Effector memory CD8-positive, alpha-beta T cell (primary cell): ENCODE measurements around the gene CHRM2.

ENCODE experiments used
- ATAC-seq: fragments of 150-1000 bp; cut with Tn5 transposase; replicated peaks from 2 replicates; pipeline ENCODE4 v1.10.0; 2021; ENCODE audit warnings: mild to moderate bottlenecking, moderate library complexity
- DNase-seq, 3 experiments: peaks; one replicate each; pipeline ENCODE4 v3.0.0; 2021
- H3K27ac Mint-ChIP-seq, 2 donors: one replicate each; pipeline ENCODE4 v1.8.0; 2022; ENCODE audit warnings: mild to moderate bottlenecking in 2 of 2, mixed read lengths in 2 of 2, moderate library complexity in 2 of 2
- H3K27me3 Mint-ChIP-seq, 2 donors: one replicate each; pipeline ENCODE4 v1.8.0; 2022; ENCODE audit warnings: mixed read lengths in 2 of 2
- H3K36me3 Mint-ChIP-seq: one replicate; pipeline ENCODE4 v1.8.0; 2022; ENCODE audit warnings: mild to moderate bottlenecking, moderate library complexity, mixed read lengths; ENCODE audit not compliant: insufficient read depth
- H3K4me1 Mint-ChIP-seq, 2 donors: one replicate each; pipeline ENCODE4 v1.8.0; 2022; ENCODE audit warnings: low read depth in 2 of 2, mixed read lengths in 2 of 2
- H3K4me3 Mint-ChIP-seq, 2 donors: one replicate each; pipeline ENCODE4 v1.8.0; 2022; ENCODE audit warnings: mild to moderate bottlenecking in 2 of 2, mixed read lengths in 2 of 2, moderate library complexity in 2 of 2
- H3K9me3 Mint-ChIP-seq, 2 donors: one replicate each; pipeline ENCODE4 v1.8.0; 2022; ENCODE audit warnings: mixed read lengths in 2 of 2

CHRM2 gene

DNA sequence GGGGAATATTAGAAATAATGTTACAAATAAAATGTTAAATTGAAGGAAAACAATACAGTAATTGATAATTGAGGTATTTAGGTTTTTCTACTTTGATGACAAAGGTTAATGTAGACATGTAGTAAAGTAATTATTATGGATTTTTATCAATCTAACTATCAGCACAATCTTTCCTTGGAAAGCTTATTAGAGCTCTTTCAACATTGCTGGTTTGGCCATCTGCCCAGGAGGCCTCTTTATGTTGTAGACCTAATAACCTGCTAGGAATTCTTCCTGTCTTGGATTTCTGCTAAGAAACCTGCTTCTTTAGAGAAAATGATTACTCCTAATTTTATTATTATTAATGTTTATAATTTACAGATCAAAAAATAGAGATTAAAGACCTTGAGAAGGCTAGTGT is 78.9 kb downstream of the CHRM2 start:
- Mint-ChIP-seq H3K4me3 (no peak overlapping the region), H3K27me3 (no peaks in the 10 kb centered on the region), H3K9me3 (peaks cover 18 to 25% of the 10 kb centered on the region in 2 donors), H3K4me1 (no peaks in the 10 kb centered on the region), H3K27ac (no peak overlapping the region), H3K36me3 (no peaks in the 10 kb centered on the region)
- no peak for ATAC-seq
- no peak for DNase-seq

- Mint-ChIP-seq H3K27me3 (no peaks in the 10 kb centered on the region), H3K4me1 (no peaks in the 10 kb centered on the region), H3K36me3 (no peaks in the 10 kb centered on the region), H3K9me3 (peaks cover 11 to 13% of the 10 kb centered on the region in 2 donors), H3K4me3 (no peak overlapping the region), H3K27ac (no peak overlapping the region)
- no peak for ATAC-seq
- no peak for DNase-seq
Measured at GRCh38 chr7:136950331-136950730, 81.9 kb downstream of the CHRM2 start.

DNA sequence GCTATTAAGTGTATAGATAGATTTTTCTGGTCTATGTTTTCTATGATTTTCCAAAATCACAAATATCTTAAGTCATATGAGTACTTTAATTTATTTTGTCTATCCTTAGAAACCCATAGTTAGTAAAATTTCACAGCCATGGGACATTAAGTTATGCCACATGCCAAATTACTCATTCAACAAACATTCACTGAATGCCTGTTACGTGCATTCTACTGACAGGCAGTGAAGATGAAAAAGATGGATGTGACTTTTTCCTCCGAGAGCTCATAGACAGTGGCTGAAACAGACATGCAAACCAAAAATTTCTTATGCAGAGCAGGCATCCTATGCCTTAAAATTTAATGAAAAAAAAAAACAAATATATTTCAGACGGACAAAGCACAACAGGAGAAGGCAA is 84.9 kb downstream of the CHRM2 start:
- Mint-ChIP-seq H3K4me1 (no peaks in the 10 kb centered on the region), H3K27me3 (no peaks in the 10 kb centered on the region), H3K27ac (no peak overlapping the region), H3K36me3 (no peaks in the 10 kb centered on the region), H3K9me3 (peaks cover 4 to 11% of the 10 kb centered on the region in 2 donors), H3K4me3 (no peak overlapping the region)
- no peak for DNase-seq
- ATAC-seq, result no peak

DNA sequence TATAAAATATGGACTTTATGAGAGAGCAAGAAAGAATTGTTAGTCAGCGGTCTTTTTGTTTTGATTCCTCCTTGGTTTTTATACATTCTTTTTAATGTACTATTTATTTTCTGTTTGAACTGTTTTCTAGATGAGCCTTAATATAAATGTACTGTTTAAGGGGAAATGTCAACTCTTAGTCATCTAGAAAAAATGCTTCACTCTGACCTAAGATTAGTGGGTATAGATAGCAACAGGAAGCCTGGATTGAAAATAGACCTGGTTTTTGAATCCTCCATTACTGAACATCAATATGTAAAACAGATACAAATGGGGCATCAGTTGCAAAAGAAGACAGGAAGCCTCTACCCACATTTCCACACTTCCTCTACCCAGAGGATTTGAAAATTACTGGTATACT is 87.8 kb downstream of the CHRM2 start:
- Mint-ChIP-seq H3K9me3 (peaks cover 6 to 9% of the 10 kb centered on the region in 2 donors), H3K36me3 (no peaks in the 10 kb centered on the region), H3K27me3 (no peaks in the 10 kb centered on the region), H3K4me3 (no peak overlapping the region), H3K27ac (no peak overlapping the region), H3K4me1 (no peaks in the 10 kb centered on the region)
- ATAC-seq, result no peak
- DNase-seq, result no peak

GRCh38 chr7:136956671-136957070 is 88.2 kb downstream of the CHRM2 start:
- H3K4me3 Mint-ChIP-seq, result no peak overlapping the region
- no peaks in the 10 kb centered on the region for H3K4me1 Mint-ChIP-seq
- no peak for DNase-seq
- no peak for ATAC-seq
- H3K27ac Mint-ChIP-seq, result no peak overlapping the region
- H3K27me3 Mint-ChIP-seq, result no peaks in the 10 kb centered on the region
- H3K9me3 Mint-ChIP-seq, result peaks cover 7 to 13% of the 10 kb centered on the region in 2 donors
- no peaks in the 10 kb centered on the region for H3K36me3 Mint-ChIP-seq

DNA sequence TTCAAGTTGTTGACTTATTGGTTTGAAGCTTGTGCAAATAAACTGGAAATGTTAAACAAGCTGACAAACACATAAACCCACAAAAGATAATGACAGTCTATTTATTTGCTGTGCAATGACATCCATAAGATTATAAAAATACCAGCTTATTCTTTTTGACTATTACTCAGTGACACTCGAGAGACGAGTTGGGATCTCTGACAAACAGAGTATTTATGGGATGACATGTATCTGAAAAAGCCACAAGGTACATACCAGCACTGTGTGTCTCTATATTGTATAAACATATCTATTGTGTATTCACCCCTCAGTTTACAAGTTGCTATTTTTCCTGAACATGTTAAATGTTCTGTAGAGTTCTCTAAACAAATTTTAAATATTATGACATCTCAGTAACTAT is 88.9 kb downstream of the CHRM2 start:
- Mint-ChIP-seq H3K9me3 (peaks cover 8 to 16% of the 10 kb centered on the region in 2 donors), H3K4me1 (no peaks in the 10 kb centered on the region), H3K4me3 (no peak overlapping the region), H3K27ac (no peak overlapping the region), H3K36me3 (no peaks in the 10 kb centered on the region), H3K27me3 (no peaks in the 10 kb centered on the region)
- ATAC-seq (no peak), DNase-seq (no peak)

GRCh38 chr7:136958016-136958415 is 89.6 kb downstream of the CHRM2 start:
- no peak overlapping the region for H3K4me3 Mint-ChIP-seq
- H3K4me1 Mint-ChIP-seq, result no peaks in the 10 kb centered on the region
- DNase-seq, result no peak
- H3K27me3 Mint-ChIP-seq, result no peaks in the 10 kb centered on the region
- H3K9me3 Mint-ChIP-seq, result peaks cover 8 to 16% of the 10 kb centered on the region in 2 donors
- ATAC-seq, result no peak
- H3K27ac Mint-ChIP-seq, result no peak overlapping the region
- no peaks in the 10 kb centered on the region for H3K36me3 Mint-ChIP-seq

- no peaks in the 10 kb centered on the region for H3K36me3 Mint-ChIP-seq
- H3K9me3 Mint-ChIP-seq, result peaks cover 8 to 13% of the 10 kb centered on the region in 2 donors
- no peak for ATAC-seq
- H3K4me3 Mint-ChIP-seq, result no peak overlapping the region
- no peaks in the 10 kb centered on the region for H3K4me1 Mint-ChIP-seq
- DNase-seq, result no peak
- no peaks in the 10 kb centered on the region for H3K27me3 Mint-ChIP-seq
- H3K27ac Mint-ChIP-seq, result no peak overlapping the region
Measured at GRCh38 chr7:136964347-136964746, 95.9 kb downstream of the CHRM2 start.

GRCh38 chr7:136966825-136967224 is 98.4 kb downstream of the CHRM2 start:
- DNase-seq (no peak), ATAC-seq (no peak)
- H3K36me3 Mint-ChIP-seq, result no peaks in the 10 kb centered on the region
- peaks cover 2% of the 10 kb centered on the region in 2 donors for H3K9me3 Mint-ChIP-seq
- no peaks in the 10 kb centered on the region for H3K27me3 Mint-ChIP-seq
- H3K27ac Mint-ChIP-seq, result no peak overlapping the region
- H3K4me1 Mint-ChIP-seq, result no peaks in the 10 kb centered on the region
- no peak overlapping the region for H3K4me3 Mint-ChIP-seq

- no peak overlapping the region for H3K4me3 Mint-ChIP-seq
- H3K9me3 Mint-ChIP-seq, result peaks cover 0 to 4% of the 10 kb centered on the region in 2 donors
- H3K27ac Mint-ChIP-seq, result no peak overlapping the region
- DNase-seq (no peak), ATAC-seq (no peak)
- no peaks in the 10 kb centered on the region for H3K36me3 Mint-ChIP-seq
- no peaks in the 10 kb centered on the region for H3K4me1 Mint-ChIP-seq
- no peaks in the 10 kb centered on the region for H3K27me3 Mint-ChIP-seq
Measured at GRCh38 chr7:136969761-136970160, 101.3 kb downstream of the CHRM2 start.

DNA sequence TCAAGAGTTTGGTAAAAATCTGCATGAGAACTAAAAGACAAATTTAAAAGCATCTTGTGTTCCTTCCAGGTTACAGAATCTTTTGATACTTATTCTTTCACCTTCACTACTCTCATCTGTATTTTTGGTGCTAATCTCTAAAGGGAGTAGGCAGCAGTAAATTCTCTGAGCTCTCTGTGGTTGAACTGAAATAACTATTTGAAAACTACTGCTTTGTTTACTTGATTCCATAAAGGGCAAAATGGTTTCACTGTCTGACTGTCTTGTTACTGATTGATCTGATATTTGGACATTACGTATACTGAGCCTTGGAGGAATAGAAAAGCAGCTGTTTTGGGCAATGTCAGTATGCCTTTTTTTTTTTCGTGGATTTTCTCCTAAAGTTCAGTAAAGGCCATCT is 103.3 kb downstream of the CHRM2 start:
- Mint-ChIP-seq H3K9me3 (peaks cover 0 to 4% of the 10 kb centered on the region in 2 donors), H3K27me3 (no peaks in the 10 kb centered on the region), H3K4me3 (no peak overlapping the region), H3K27ac (no peak overlapping the region), H3K36me3 (no peaks in the 10 kb centered on the region), H3K4me1 (no peaks in the 10 kb centered on the region)
- no peak for DNase-seq
- no peak for ATAC-seq

GRCh38 chr7:136976504-136977251 is 108.2 kb downstream of the CHRM2 start:
- Mint-ChIP-seq H3K27me3 (no peaks in the 10 kb centered on the region), H3K9me3 (peaks cover 0 to 8% of the 10 kb centered on the region in 2 donors), H3K4me1 (no peaks in the 10 kb centered on the region), H3K27ac (no peak overlapping the region), H3K4me3 (no peak overlapping the region), H3K36me3 (no peaks in the 10 kb centered on the region)
- DNase-seq (no peak), ATAC-seq (no peak)

DNA sequence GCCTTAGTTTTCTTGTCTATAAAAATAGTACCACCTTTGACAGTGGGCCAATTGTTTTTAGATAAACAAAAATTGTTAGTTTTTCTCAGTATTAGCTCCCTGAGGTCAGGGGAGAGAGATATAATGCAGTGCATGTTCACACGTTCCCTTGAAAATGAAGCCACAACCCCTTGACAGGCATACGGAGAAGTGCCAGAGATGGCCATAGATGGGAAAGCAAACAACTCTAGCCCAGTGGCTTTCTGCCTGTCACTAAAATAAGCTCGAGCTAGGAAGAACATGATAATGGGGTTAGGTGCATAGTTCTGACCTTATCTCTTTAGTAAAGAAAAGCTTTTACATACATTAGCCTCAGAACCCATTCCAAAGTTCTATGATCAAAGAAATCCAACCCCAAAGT is 124.9 kb downstream of the CHRM2 start:
- no peak for ATAC-seq
- Mint-ChIP-seq H3K4me1 (no peaks in the 10 kb centered on the region), H3K36me3 (no peaks in the 10 kb centered on the region)

DNA sequence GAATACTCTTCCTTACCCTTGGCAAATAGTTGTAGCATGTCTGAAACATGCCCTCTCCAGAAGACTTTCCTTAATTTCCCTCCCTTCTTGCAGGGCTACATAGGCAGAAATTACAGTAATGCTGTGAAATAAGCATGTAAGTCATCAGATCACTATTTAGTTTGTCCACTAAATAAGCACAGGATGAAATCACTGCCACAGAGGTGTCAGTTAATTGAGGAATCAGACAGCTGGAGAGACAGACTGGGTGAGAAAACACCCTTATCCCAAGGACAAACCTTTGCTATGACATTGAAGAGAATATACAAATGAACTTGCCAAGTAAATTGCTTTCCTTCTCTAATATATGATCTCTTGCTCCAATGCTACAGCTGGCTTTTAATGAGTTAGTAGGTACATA is 129.3 kb downstream of the CHRM2 start:
- DNase-seq (no peak), ATAC-seq (no peak)
- H3K4me3 Mint-ChIP-seq, result no peak overlapping the region
- no peaks in the 10 kb centered on the region for H3K36me3 Mint-ChIP-seq
- H3K27me3 Mint-ChIP-seq, result no peaks in the 10 kb centered on the region
- no peak overlapping the region for H3K27ac Mint-ChIP-seq
- H3K9me3 Mint-ChIP-seq, result peaks cover 7 to 9% of the 10 kb centered on the region in 2 donors
- no peaks in the 10 kb centered on the region for H3K4me1 Mint-ChIP-seq

More for the DNA sequence above, 124.9 kb downstream of the CHRM2 start:
- no peak overlapping the region for H3K4me3 Mint-ChIP-seq
- DNase-seq, result no peak
- H3K27me3 Mint-ChIP-seq, result no peaks in the 10 kb centered on the region
- peaks cover 8 to 24% of the 10 kb centered on the region in 2 donors for H3K9me3 Mint-ChIP-seq
- H3K27ac Mint-ChIP-seq, result no peak overlapping the region
